Heart left ventricle (tissue), 13 donors: Measurements from ENCODE around the gene MESP1.

ENCODE experiments used
- CTCF ChIP-seq, 12 donors: fragments of 200-600 bp; sonication (generic) in 4 of 12; IDR thresholded peaks; one replicate each; pipeline versions ENCODE4 v1.5.0 to v1.8.0; 2018 to 2022; ENCODE audit warnings: antibody characterized with exemption in 12 of 12, mild to moderate bottlenecking in 5 of 12
- POLR2A ChIP-seq, 2 donors: fragments of 450-650 bp; IDR thresholded peaks; one replicate each; pipeline ENCODE4 v1.6.1; 2017; ENCODE audit warnings: antibody characterized with exemption in 2 of 2, mild to moderate bottlenecking in 2 of 2, moderate library complexity in 2 of 2
- donor health status: ischemic (EF 13 %, LVEDD 7.1; RV severe dilation, severe dysfunction).
- donor health status: DM: no; HTN: yes; CAD: no.
- donor health status: DM: no; HTN: no; CAD: no.
- donor health status: ischemic (EF 25% LVEDD 6.9; RV normal size, moderate dysfunction).
- donor health status: ischemic (EF 25% LVEDD 5.7; RV mildly dilated, moderate dysfunction).
- donor health status: ischemic (EF 35%, LVEDD 5.7; RV mildly dilated, moderate dysfunction).
- donor health status: nonischemic (EF 11% LVEDD 7.7; RV severe dilation, severe dysfunction).
- donor health status: DM: yes; HTN: yes; CAD: no.
- donor health status: PGD.
- donor health status: ischemic (EF 29% LVEDD 5.4; RV normal size, mild dysfunction).
- donor health status: nonischemic (EF 23%, LVEDD 6.1; RV moderate dilation, normal function).

GRCh38 chr15:89749054-89749453 lies 2.0 kb downstream of the MESP1 start:
- TF ChIP-seq CTCF (IDR thresholded peaks at IDR 0.05) (no peak), POLR2A (IDR thresholded peaks at IDR 0.05) (no peak)
